GM18519 (cell line): ENCODE results near the gene ZFPM1.
A peak's percentile ranks its signal among the peaks of the same experiment; 100 is the strongest.

Source experiments
- ATAC-seq: cut with Tn5 transposase; IDR thresholded peaks from one replicate; pipeline ENCODE4 v1.9.1; 2021; ENCODE audit warnings: mild to moderate bottlenecking, moderate library complexity; ENCODE audit not compliant: unreplicated experiment, low FRiP score

ZFPM1 gene

DNA sequence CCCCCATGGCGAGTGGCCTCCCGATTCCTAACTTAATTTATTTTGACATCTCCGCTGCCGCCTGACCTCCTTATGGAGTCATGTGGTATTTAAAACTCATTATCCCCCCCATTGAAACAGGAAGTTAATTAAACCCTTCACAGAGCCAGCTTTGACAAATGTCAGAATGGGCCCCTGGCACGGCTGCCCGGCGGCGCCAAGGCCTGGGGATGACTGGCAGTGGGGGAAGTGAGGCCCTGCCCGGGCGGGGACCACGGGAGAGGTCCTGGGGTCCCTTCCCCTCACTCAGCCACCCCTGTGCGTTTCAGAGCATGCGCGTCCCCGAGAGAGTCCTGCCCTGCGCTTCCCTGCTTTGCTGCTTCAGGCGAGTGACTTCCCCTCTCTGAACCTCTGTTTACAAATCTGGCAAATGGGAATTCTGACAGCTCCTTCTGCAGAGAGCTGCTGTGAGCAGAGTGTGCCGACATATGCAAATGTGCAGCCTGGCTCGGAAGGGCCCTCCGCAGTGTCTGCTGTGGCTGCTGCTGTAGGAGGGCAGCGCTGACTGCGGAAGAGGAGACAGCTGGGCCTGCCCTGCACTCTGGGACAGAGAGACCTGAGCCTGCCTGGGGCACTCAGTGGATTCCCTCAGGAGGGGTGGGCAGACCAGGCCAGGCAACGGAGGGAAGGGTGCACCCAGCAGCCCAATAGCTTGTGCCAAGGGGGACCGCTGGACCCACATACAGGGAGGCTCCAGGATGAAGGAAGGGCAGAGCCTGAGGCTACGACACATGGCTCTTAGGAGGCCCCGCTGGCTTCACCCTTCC, 4.4 kb upstream of the ZFPM1 start:
- ATAC-seq: no peak

DNA sequence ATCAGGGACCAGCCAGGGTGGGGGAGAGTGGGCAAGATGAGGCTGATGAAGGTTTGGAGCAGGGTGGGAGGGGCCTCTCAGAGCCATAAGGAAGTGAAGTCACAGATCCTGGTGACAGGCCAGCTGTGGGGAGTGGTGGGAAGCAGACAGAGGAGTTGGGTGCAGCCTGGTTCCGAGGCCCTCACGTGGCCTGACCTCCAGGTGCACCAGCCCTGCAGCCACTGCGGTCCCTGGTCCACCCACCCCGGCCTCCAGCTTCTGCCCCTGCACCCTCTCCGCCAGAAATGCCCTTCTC, 3.9 kb upstream of the ZFPM1 start:
- ATAC-seq: no peak

DNA sequence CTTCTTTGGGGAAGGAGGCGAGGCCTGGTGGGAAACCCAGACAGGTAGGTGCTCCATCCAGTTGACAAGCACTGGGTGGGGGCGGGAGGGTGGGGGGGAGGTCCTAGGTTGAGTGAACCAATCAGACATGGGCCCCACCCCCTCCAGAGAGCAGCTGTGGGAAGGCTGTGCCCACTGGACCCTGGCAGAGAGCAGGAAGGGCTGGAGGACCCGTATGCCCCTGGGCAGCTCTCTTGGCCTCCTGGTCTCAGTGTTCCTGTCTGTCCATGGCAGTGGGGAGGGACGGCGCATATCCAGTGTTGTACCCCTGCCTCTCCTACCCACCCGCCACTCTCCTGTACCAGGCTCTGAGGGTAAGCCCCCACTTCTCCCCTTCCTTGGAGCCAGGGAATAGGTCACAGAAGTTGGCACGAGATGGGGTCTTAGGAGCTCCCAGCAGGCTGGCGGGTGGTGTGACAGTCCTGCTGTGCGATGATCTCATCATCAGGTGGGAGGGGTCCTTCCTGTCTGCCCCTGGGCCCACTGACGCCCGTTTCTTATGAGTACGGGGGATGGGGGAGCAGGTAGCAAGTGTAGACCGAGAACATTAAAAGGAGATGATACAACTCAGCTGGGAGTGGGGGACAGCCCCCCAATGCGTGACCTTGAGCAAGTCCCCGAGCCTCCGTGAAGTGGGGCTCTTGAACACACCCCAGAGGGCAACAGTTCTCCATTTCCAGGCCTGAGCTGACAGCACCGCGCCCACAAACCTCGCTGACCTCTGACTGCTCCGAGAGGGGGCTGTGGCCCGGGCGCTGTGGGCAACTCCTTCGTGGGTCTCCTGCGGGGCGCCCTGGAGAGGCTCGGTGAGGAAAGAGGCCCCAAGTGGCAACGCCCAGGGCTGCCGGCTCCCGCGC, 1.2 kb upstream of the ZFPM1 start:
- ATAC-seq: no peak

DNA sequence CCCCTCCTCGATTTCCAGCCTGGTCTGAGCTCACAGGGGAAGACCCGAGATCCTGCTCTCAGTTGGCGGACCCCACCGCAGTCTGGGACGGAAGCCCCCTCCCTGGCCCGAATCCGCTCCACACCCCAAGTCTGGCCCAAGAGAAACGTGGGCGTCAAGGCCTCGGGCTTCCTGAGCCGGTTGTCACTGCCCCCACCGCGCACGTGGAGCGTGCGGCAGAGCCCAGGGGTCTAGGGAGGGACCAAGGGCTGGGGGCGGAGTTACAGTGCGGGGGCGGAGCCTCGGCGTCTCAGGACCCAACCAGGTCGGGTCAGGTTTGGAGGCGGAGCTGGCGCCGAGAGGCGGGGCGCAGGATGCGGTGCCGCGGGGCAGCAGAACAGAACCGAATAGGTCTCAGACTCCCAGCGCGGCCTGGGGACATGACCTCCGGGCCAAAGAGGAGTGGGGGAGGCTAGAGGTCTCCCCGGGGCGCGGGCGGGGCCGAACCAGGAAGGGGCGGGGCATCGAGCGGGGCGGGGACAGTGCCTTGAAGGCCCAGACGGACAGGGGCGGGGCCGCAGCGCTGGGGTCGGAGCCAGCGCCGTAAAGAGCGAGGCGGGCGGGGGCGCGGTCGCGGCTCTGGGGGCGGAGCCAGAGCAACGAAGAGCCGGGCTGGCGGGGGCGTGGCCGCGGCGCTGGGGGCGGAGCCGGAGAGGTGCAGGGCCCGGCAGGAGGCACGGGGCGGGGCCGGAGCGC, 431 bp upstream of the ZFPM1 start:
- ATAC-seq: peak; percentile 37

GRCh38 chr16:88453611-88454522, 787 bp downstream of the ZFPM1 start:
- no peak for ATAC-seq

GRCh38 chr16:88454523-88454947, 1.5 kb downstream of the ZFPM1 start:
- no peak for ATAC-seq

DNA sequence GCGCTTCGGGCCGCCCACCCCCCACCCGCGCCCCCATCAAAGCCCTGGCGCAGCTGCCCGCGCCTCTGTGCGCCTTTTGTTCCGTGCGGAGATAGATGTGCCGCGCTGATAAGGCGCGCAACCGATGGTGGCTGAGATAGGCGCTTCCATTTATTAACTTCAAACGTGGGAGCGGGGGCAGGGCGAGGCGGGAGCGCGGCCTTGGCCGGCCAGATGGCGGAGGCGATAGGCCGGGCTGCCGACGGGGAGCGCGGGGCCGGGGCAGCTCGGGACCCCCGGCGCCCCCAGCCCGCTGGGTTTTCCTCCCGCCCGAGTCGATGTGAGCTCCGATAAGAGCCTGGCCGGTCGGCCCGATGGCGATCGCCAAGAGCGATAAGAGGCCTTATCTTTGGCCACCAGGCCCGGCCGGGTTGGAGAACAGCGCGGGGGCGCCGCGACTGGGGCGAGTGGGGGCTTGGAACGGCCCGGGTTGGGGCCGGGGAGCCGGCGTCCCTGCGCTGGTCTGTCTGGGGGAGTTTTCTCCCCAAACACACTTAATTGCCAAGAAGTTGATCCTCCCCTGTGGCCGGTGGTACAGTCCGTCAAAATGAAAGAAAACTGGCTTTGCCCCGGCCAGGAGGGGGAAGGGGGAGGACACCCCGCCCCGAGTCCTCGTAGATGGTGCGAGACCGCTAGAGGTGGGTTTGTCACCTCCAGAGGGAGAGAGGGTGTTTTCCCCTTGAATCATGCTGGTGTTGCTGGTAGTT, 2.7 kb downstream of the ZFPM1 start:
- no peak for ATAC-seq

GRCh38 chr16:88456356-88457292, 3.5 kb downstream of the ZFPM1 start:
- ATAC-seq: no peak

GRCh38 chr16:88458039-88458772, 5.1 kb downstream of the ZFPM1 start:
- ATAC-seq: no peak

GRCh38 chr16:88458773-88459235, 5.7 kb downstream of the ZFPM1 start:
- no peak for ATAC-seq

DNA sequence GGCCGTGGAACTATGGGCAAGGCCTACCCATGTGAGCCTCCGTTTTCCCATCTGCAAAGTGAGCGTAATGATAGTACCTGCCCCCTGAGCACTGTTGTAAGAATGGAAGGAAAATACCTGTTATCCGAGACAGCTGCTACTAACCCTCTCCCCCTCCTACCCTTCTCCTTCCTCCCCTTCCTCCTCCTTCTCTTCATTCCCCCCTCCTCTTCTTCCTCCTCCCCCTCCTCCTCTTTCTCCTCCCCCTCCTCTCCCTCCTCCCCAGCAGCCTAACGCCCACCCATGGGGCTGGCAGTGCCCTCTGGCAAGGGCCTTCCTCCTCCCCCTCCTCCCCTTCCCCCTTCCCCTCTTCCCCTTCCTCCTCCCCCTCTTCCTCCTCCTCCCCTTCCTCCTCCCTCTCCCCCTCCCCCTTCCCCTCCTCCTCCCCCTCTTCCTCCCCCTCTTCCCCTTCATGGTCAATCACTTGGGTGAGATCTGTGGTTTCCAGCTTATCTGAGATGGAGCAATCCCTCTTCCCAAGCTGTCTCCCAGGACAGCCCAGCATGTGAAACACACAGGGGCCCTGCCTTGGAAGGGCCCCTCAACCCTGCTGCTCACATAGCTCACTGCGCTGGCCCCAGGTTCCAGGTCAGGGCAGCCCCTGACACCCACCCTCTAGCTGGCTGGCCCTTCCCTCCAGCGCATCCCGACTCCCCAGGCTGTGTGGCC, 6.4 kb downstream of the ZFPM1 start:
- no peak for ATAC-seq

GRCh38 chr16:88460496-88461330, 7.6 kb downstream of the ZFPM1 start:
- no peak for ATAC-seq

DNA sequence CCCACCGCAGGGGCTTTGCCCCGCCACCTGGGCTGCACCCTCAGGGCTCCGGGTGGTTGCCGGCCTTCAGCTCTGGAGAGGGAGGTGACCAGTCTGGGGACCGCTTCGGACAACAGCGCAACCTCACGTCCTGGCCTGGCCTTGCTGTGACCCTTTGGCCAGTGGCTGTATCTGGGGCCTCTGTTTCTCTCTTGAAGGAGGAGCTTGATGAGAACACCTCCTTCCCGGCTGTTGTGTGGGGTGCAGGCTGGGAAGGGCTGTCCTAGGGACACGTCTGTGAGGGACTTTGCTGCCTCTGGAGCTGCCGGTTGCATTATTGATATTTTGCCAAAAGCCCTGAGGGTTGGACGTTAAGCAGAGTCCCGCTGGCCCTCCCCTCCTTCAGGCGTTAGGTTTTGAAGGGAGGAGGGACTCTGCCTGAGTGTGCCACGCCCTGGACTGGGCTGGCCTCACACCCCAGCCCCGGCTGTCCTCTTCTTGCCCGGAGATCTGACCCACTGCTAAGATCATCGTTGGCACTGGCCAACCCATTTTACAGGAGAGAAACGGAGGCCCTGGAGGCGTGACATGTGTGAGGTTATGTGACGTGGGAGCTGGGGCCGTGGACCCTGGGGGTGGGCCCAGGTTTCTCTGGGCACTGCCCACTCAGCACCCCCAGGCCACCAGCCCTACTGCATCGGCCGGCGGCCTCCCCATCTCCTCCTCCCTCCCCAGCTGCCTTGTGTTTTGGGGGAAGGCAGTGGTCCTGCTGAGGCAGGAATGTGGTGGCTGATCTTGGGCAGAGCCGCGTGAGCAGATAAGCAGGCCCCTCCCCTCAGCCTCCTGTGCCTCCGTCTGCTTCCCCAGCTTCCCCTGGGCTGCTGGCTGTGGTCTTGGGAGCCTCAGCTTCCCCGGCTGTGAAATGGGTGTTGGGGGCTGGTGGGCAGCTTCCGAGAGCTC, 8.5 kb downstream of the ZFPM1 start:
- no peak for ATAC-seq

GRCh38 chr16:88462396-88462795, 9.3 kb downstream of the ZFPM1 start:
- ATAC-seq: no peak

- ATAC-seq: no peak
Measured at GRCh38 chr16:88463411-88463810, 10.3 kb downstream of the ZFPM1 start.
